GM21737 (cell line): ENCODE results near the gene NPIPA2.
A peak's percentile ranks its signal among the peaks of the same experiment; 100 is the strongest.
"Not testable (repeated sequence)": the region's sequence is repeated elsewhere in the genome, so short reads cannot be mapped to it uniquely, and the experiment has no call there.

Experiments used
- ATAC-seq: cut with Tn5 transposase; IDR thresholded peaks from one replicate; pipeline ENCODE4 v1.9.1; 2021; ENCODE audit warnings: mild to moderate bottlenecking, moderate library complexity; ENCODE audit not compliant: unreplicated experiment

Gene NPIPA2

GRCh38 chr16:14742273-14743128, at the start of gene NPIPA2:
TSS of gene NPIPA2 (plus strand) at chr16:14742533. CDS start at chr16:14748066, 5,533 bp downstream.
- peak; percentile 99 for ATAC-seq

- ATAC-seq = not testable (repeated sequence)
Observed at GRCh38 chr16:14694129-14694528, 48.2 kb upstream of the NPIPA2 start, which contains the start of gene PLA2G10. TSS of gene PLA2G10 (minus strand) at chr16:14694308. CDS start at chr16:14694229, 79 bp downstream.

- not testable (repeated sequence) for ATAC-seq
Observed at GRCh38 chr16:14701859-14702258, 40.5 kb upstream of the NPIPA2 start.

GRCh38 chr16:14702672-14703071, 39.7 kb upstream of the NPIPA2 start:
- not testable (repeated sequence) for ATAC-seq

GRCh38 chr16:14703156-14704011, 38.9 kb upstream of the NPIPA2 start, which contains the start of gene NPIPA3:
TSS of gene NPIPA3 (plus strand) at chr16:14703411. CDS start at chr16:14708944, 5,533 bp downstream.
- ATAC-seq = peak; percentile 99

- not testable (repeated sequence) for ATAC-seq
Observed at GRCh38 chr16:14733233-14733632, 9.1 kb upstream of the NPIPA2 start.

- not testable (repeated sequence) for ATAC-seq
Observed at GRCh38 chr16:14740832-14741385, 1.4 kb upstream of the NPIPA2 start.

GRCh38 chr16:14741794-14742193, 539 bp upstream of the NPIPA2 start:
- ATAC-seq = not testable (repeated sequence)

GRCh38 chr16:14773654-14774053, 31.3 kb downstream of the NPIPA2 start:
- ATAC-seq = not testable (repeated sequence)

- not testable (repeated sequence) for ATAC-seq
Observed at GRCh38 chr16:14775624-14776023, 33.3 kb downstream of the NPIPA2 start.

GRCh38 chr16:14776763-14777162, 34.4 kb downstream of the NPIPA2 start:
- not testable (repeated sequence) for ATAC-seq

GRCh38 chr16:14779368-14779877, 37.1 kb downstream of the NPIPA2 start:
- not testable (repeated sequence) for ATAC-seq

- not testable (repeated sequence) for ATAC-seq
Observed at GRCh38 chr16:14786180-14786579, 43.8 kb downstream of the NPIPA2 start.

GRCh38 chr16:14789577-14789976, 47.2 kb downstream of the NPIPA2 start:
- not testable (repeated sequence) for ATAC-seq

GRCh38 chr16:14790320-14790956, 48.1 kb downstream of the NPIPA2 start:
- ATAC-seq = not testable (repeated sequence)

- ATAC-seq = not testable (repeated sequence)
Observed at GRCh38 chr16:14792914-14793313, 50.6 kb downstream of the NPIPA2 start.

- not testable (repeated sequence) for ATAC-seq
Observed at GRCh38 chr16:14797558-14797957, 55.2 kb downstream of the NPIPA2 start.

GRCh38 chr16:14803577-14803976, 61.2 kb downstream of the NPIPA2 start:
- not testable (repeated sequence) for ATAC-seq

- not testable (repeated sequence) for ATAC-seq
Observed at GRCh38 chr16:14807184-14807678, 64.9 kb downstream of the NPIPA2 start.

GRCh38 chr16:14813890-14814289, 71.6 kb downstream of the NPIPA2 start:
- ATAC-seq = not testable (repeated sequence)
